Lung microvascular endothelial cell (primary cell): Measurements from ENCODE around the gene GDF10. TPM values are rescaled to one million over a fixed set of nuclear protein-coding genes. Genes with fewer than 3 reads are reported as not detected.

Source experiments
- DNase-seq, 2 donors: peaks; one replicate each; pipeline versions ENCODE4 v3.0.0 to v3.0.0-alpha.2; 2010; ENCODE audit warnings: low read depth in 2 of 2
- total RNA-seq: library from RNA; depleted of rRNA; stranded (reverse); fragments of >200 nt; gene quantifications from 2 replicates; pipeline ENCODE4 v1.2.1, GENCODE V29; 2014

Gene GDF10
- total RNA-seq, 1 donor from 2014 or later: under 0.01 TPM

DNA sequence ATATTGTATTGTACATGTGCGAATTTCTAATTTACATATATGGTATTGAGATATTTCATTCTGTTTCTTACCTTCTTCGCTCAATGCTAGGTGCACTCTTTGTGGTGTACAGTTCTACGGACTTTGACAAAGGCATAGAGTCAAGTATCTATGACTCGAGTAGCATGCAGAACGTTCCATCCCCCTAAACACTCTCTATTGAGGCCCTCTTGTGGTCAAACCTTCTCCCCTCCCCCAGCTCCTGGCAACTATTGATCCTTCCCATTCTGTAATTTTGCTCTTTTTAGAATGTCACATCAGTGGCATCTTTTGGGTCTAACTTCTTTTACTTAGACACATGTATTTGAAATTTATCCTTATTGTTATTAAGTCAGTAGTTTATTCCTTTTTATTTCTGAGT is 30.7 kb upstream of the GDF10 start:
- DNase-seq: no peak

- no peak for DNase-seq
Observed at GRCh38 chr10:47276071-47276470, 23.9 kb upstream of the GDF10 start.

DNA sequence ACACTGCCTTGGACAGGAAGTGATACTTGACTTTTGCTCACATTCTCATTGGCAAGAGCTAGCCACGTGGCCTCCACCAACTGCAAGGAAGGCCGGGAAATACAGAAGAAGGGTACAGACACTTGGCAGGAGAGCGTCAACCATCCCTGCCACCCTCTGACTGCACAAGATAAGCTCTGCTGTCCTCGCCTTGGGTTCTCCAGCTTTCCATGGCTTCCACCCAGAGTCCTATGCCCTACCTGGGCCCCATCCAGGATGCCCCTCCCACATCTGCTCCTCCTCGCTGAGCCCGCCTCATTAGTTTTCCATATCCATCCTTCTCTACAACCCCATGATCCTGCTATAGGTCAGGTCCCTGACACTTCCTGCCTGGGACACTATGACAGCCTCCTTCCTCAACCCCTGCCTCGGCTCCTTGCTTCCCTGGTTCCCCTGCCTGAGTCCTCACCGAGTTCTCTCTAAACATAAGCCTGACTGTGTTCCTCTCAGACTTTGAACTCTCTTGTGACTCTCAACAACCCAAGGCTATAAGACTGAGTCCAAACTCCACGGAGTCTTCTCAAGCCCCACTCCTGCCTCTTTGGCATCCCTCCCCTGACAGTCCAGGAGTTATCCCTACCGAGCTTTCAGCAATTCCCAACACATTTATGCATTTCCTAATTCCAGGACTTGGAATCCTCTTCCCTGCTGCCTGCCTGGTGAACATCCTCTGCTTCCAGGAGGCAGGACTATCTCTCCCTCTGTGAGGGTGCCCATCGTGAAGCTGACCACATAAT is 23.2 kb upstream of the GDF10 start:
- DNase-seq: no peak

DNA sequence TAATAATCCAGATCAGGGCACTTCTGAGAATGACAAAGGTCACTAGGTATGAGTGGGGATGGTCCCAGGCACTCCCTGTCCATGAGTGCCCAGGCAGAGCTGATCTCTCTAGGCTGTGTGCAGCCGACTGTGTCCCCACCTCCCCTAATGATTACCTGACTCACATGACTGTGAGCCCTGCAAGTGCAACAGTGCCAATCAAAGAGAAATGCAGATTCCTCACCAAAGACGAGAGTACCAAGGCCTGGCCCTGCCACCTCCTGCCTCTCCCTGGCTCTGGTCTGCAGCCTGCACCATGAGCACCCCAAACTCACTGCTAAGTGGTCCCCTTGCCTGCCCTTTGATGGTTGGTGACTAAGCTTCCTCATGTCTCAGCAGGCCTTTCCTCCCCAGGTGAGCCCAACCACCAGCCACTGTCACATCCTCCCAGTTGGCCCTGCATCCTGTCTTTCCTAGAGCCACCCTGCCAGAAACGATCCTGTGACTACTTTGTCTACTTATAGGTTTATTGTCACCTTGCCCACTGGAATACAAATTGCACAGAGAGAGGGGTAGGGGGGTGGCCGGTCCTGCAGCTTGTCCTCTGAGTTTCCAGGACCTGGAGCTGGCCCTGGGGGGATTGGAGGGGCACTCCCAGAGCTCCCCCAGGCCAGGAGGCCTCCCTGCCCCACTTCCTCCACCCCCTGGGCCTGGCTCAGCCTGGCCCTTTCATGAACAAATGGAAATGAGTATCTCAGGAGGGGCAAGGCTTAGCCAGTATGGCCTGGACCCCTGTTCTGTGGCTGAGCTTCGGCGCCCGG is 22.4 kb upstream of the GDF10 start:
- peak in 1 of 2 donors; percentile 11 for DNase-seq

GRCh38 chr10:47278152-47278473 is 21.9 kb upstream of the GDF10 start:
- no peak for DNase-seq

GRCh38 chr10:47278720-47279119 is 21.3 kb upstream of the GDF10 start:
- no peak for DNase-seq

GRCh38 chr10:47279276-47279675 is 20.7 kb upstream of the GDF10 start:
- no peak for DNase-seq

GRCh38 chr10:47282005-47282656 is 17.9 kb upstream of the GDF10 start:
- DNase-seq: no peak

DNA sequence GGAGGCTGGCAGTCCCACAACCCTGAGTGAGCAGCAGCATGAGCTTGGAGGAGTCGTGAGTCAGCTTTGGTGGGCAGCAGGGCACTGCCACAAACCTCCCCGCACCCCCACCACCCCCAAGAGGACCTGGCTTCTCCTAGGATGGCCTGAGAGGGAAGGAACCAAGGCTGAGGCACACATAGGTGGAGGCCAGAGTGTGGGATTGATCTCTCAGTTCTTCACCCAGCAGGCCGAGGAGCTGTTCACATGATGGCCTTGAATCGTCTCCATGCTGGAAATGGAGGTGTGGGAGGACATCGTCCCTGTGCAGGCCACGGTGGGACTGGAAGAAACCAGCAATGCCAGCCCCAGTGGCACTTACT is 17.4 kb upstream of the GDF10 start:
- DNase-seq: no peak

DNA sequence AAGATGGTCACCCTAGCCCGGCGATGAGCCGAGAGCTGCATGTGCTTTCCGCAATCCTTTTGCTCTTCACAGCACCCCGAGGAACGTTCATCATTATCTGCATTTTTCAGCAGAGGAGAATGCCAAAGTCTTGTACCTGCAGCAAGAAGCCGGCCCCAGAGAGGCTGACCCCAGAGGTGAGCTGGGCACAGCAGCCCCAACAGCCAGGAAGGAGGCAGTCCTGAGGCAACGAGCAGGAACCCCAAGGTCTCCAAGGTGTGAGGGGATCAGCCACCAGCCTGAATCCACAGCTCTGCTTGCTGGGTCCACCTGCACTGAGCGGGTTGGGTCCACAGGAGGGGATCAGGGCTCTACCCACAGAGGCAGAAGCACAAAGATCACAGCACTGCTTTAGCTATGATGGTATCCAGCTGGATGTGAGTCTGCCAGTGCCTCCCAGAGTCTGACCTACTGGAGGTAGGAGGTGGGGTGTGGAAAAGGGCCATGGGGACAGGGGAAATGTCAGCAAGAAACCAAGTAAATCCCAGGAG is 16.8 kb upstream of the GDF10 start:
- no peak for DNase-seq

GRCh38 chr10:47283848-47284247 is 16.1 kb upstream of the GDF10 start:
- no peak for DNase-seq

GRCh38 chr10:47285381-47286115 is 14.4 kb upstream of the GDF10 start:
- DNase-seq: no peak

- no peak for DNase-seq
Observed at GRCh38 chr10:47286116-47286505, 13.9 kb upstream of the GDF10 start.

DNA sequence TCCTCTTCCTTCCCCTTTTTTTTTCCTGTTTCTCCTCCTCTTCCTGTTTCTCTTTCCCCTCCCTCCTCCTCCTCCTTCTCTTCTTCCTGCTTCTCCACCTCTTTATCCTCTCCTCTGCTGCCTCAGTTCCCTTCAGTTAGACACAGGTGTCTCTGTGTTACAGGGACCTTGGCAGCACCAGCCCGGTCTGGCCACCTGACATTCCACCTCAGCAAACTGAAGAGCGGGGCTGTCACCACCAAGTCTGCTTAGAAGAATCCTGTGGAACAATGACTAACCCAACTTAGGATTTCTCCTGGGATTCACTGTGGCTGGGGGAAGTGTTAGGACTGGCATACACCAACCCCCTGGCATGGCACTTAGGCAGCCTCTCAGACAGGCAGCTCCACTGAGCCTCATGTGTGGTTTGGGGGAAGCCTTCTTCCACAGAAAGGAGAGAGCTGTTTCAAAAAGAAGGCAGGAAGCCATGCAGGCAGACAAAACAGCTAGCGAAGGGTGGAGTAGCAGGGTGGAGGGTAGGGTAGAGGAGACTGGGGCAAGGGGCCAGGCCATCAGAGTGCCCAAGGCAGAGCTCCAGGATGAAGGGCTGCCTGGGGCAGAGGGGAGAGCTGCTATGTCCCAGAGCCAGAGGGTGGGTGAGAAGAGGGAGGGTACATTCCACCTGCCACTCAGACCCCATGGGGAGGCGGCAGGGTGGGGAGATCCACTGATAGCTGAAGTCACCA is 13.2 kb upstream of the GDF10 start:
- no peak for DNase-seq

- peak in 1 of 2 donors; percentile 23 for DNase-seq
Observed at GRCh38 chr10:47287365-47287802, 12.6 kb upstream of the GDF10 start.

GRCh38 chr10:47287805-47288204 is 12.2 kb upstream of the GDF10 start:
- DNase-seq: no peak

DNA sequence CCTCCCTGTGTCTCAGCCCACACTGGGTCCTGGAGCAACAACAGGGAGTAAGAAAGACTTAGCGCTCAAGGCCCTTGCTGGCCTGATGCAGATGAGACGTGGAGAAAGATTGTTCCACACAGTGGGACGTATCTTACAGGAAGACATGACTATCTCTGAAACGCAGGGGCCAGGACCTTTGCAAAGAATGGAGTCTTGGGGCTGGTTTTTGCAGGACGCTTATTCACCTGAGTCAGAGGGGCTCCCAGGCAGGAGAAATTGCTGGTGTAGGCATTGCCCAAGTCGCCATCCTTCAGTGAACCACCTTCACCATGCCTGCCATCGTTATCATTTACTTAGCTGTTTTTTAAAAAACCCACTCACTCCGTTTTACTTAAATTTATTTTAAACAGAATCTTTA is 11.8 kb upstream of the GDF10 start:
- no peak for DNase-seq

- DNase-seq: no peak
Observed at GRCh38 chr10:47288916-47289495, 11.0 kb upstream of the GDF10 start.

DNA sequence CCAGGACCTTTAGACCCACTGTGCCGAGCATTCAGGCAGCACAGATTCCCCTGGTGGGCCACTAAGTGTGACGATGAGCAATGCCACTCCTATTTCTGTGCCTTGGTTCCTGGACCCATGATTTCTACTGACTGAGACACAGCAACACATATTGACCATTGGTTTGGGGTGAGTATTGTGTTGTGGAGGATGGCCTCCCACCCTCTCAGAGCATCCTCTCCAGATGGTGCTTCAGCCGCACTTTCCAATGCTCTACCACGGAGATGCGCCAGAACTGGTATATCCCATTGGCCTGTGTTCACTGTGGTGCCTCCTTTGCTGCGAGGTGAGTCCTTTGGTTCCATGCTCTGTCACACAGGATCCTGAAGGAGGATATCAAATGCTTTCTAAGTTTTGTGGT is 10.1 kb upstream of the GDF10 start:
- no peak for DNase-seq

- DNase-seq: no peak
Observed at GRCh38 chr10:47290338-47290737, 9.7 kb upstream of the GDF10 start.

DNA sequence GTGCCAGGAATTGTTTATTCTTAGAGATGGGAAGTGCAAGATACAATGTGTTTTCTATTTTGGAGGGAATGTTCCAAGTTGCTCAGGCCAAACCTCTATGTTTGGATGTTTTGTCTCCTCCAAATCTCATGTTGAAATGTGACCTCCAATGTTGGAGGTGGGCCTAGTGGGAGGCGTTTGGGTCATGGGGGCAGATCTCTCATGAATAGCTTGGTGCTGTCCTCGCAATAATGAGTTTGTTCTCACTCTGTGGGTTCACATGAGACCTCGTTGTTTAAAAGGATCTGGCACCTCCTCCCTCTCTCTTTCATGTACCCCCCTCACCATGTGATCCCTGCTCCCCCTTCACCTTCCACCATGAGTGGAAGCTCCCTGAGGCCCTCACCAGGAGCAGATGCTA is 8.3 kb upstream of the GDF10 start:
- no peak for DNase-seq
